ENCODE data around the gene NCOA5. TPM values are rescaled to one million over a fixed set of nuclear protein-coding genes. Genes with fewer than 3 reads are reported as not detected.

NCOA5 gene
- 10 to 100 TPM; 17.4 to 36.8 (median 29.9) TPM for total RNA-seq

DNA sequence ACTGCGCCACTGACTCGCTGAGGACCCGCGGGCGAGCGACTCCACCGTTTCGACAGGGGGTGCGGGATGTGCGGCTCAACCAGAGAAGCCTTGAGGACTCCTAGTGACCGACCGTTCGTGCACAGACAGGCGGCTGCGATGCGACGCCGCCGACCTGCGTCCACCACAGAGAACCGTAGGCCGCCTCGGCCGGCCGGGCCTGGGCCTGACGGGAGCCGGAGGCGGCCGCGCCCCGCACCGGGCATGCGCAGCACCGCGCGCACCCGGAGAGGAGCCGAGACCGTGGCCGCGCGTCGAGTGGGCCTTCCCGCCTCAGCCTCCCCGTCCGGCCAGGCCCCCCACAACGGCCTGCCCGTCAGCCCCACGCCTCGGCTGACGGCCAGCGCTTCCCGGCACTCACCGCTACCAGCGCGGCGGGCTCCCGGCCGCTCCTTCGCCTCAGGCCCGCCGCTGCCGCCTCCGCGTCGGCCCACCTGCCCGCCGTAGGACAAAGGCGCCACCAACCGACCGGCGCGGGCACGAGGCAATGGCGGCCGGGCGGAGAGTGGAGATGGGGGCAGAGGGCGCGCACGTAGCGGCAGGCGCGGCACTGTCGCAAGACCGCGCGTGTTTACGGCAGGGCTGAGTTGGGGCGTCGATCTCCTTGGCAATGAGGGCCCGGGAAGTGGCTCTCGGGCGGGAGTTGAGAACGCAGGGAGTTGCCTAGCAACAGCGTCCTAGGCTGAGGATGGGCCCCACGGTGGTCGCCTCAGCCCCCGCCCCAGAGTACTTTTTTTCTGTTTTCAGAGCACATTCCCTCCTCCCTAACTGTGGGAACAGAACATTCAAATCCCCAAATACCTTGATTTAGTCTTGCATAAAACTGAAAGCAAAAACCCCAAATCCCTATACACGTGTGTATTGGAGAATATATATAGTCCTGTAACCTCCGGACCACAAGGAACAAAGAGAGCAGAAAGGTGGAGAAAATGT lies at the start of gene NCOA5:
TSS of gene NCOA5 (minus strand) at position 546 of the 972 bp plus-strand sequence. CDS start 10,538 bp downstream, outside the sequence.
- Histone ChIP-seq H3K27ac (replicated peaks in 1 of 4) (peak within 1 kb of the TSS; percentile 94 to 99 (median 98)), H3K9me3 (no peaks in the 10 kb centered on the region), H3K27me3 (no peaks in the 10 kb centered on the region), H3K4me3 (peak within 1 kb of the TSS; percentile 60 to 89 (median 86)), H3K4me1 (peaks cover 40 to 51% (median 49%) of the 10 kb centered on the region in 4 donors), H3K36me3 (no peaks in the 10 kb centered on the region)
- peak; percentile 98 for DNase-seq (ENCODE audit: extremely low spot score)
- intact Hi-C loops (cut with DNase I): loop anchor here (5.0 kb wide), 2 partner anchors 67 to 117 kb away; partner anchors contain the start of gene ZNF335
- under 1% methylated on average over 5 of the region's 100 CpGs for WGBS
- TF ChIP-seq POLR2A (IDR thresholded peaks at IDR 0.05; ENCODE audit: low read depth) (peak; percentile 76), POLR2AphosphoS5 (IDR thresholded peaks at IDR 0.05) (peak; percentile 91 to 97), EP300 (IDR thresholded peaks at IDR 0.05) (no peak)
- TF ChIP-seq, protein P1, sequence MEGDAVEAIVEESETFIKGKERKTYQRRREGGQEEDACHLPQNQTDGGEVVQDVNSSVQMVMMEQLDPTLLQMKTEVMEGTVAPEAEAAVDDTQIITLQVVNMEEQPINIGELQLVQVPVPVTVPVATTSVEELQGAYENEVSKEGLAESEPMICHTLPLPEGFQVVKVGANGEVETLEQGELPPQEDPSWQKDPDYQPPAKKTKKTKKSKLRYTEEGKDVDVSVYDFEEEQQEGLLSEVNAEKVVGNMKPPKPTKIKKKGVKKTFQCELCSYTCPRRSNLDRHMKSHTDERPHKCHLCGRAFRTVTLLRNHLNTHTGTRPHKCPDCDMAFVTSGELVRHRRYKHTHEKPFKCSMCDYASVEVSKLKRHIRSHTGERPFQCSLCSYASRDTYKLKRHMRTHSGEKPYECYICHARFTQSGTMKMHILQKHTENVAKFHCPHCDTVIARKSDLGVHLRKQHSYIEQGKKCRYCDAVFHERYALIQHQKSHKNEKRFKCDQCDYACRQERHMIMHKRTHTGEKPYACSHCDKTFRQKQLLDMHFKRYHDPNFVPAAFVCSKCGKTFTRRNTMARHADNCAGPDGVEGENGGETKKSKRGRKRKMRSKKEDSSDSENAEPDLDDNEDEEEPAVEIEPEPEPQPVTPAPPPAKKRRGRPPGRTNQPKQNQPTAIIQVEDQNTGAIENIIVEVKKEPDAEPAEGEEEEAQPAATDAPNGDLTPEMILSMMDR (IDR thresholded peaks at IDR 0.05): peak; percentile 17 to 47 (median 24)

DNA sequence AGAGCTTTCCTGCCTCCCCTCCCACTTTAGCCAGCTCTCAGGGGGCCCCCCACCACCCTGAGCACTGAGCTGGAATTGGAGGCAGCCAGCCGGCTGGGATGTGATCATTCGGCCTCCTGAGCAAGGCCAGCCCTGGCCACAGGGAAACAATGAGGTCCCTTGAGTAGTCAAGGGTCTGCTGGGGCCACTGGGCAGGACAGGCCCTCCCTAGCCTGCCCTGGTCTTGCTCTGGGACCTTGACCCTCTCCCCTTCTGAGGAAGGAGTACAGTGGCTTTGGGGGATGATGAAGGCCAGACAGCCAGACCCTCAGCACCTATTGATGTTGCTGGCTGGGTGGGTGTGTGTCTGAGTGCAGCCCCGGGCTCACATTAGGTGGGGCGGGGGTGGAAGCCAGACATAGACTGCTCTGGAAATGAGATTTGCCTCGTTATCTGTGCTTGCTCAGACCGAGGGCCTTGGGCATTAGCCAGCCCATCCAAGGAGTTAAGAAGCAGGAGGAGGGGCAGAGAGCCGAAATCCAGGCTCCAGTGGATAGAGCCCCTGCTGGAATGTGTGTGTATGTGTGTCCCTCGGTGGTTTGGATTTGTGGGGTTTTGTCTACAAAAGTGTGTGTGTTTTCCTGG lies 49.6 kb upstream of the NCOA5 start:
- H3K4me3 ChIP-seq: no peak overlapping the region
- H3K27me3 ChIP-seq: peaks cover 0 to 94% (median 8%) of the 10 kb centered on the region in 4 donors
- no peaks in the 10 kb centered on the region for H3K4me1 ChIP-seq
- TF ChIP-seq POLR2AphosphoS5 (IDR thresholded peaks at IDR 0.05): no peak
- TF ChIP-seq POLR2A (IDR thresholded peaks at IDR 0.05; ENCODE audit: low read depth): no peak
- TF ChIP-seq EP300 (IDR thresholded peaks at IDR 0.05): no peak
- TF ChIP-seq, protein P1 (IDR thresholded peaks at IDR 0.05): no peak
- 45% methylated on average over 4 of the region's 8 CpGs for WGBS
- no peaks in the 10 kb centered on the region for H3K9me3 ChIP-seq
- intact Hi-C loops (cut with DNase I): no loop called here
- no peak overlapping the region for H3K27ac ChIP-seq (replicated peaks in 1 of 4)
- no peak for DNase-seq (ENCODE audit: extremely low spot score)
- no peaks in the 10 kb centered on the region for H3K36me3 ChIP-seq

DNA sequence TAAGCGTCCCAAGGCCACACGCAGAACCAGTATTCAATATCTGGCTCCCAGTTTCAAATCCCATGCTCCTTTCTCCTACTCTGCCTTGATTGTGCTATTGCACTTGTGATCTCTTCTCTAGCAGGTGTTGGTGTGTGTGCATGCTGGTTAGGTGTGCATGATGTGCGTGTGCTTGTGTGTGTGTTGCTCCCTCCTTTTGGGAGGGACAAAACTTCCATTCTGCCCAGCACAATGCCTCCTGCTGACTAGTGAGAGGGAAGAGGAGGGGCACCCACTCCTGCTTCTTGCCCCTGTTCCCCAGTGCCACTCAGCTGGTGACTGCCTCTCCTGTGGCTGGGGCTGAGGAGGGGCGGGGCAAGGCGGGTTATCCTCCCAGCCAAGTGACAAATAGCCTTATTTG lies 48.1 kb upstream of the NCOA5 start:
- intact Hi-C loops (cut with DNase I): no loop called here
- Histone ChIP-seq H3K27me3 (peaks cover 0 to 97% (median 8%) of the 10 kb centered on the region in 4 donors), H3K27ac (replicated peaks in 1 of 4) (no peak overlapping the region), H3K4me3 (no peak overlapping the region), H3K9me3 (no peaks in the 10 kb centered on the region), H3K36me3 (no peaks in the 10 kb centered on the region), H3K4me1 (peaks cover 2 to 3% (median 3%) of the 10 kb centered on the region in 4 donors)
- no peak for DNase-seq (ENCODE audit: extremely low spot score)
- TF ChIP-seq POLR2AphosphoS5 (IDR thresholded peaks at IDR 0.05): no peak
- TF ChIP-seq EP300 (IDR thresholded peaks at IDR 0.05): no peak
- no peak for TF ChIP-seq POLR2A (IDR thresholded peaks at IDR 0.05; ENCODE audit: low read depth)
- TF ChIP-seq, protein P1 (IDR thresholded peaks at IDR 0.05): no peak
- WGBS: 77% methylated on average over 3 of the region's 5 CpGs

DNA sequence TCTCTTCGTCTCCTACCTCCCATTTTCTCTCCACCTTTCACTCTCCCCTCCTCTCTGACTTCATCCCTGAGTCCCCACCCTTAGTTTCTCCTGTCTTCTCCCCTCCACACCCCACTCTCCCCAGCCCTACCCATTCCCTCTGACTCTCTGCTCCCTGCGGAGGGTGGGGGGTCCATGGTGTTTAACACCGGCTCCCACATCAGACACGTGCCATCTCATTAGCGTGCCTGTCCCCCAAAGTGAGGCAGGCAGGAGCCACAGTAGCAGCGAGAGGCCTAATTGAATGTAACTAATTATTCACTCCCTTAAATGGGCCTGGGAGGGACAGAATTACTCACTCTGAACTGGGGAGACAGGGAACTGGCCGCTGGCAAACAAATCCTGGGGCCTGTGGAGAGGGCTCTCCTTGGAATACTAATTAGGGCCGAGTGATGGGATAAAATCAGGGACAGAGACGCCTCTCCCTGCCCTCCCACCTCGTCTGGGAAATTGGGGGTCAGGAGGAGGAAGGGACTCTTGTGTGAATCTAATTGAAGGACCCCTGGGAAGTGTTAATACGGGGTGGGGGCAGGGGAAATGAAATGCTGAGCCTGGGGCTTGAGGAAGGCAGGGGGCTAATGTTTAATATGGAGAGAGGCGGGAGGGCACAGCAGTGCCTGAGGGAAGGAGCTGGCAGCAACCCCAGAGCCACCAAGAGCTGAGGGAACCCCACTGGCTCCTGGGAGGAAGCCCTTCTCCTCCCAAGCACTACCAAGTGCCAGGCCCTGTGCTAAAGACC lies 46.3 kb upstream of the NCOA5 start:
- Histone ChIP-seq H3K9me3 (no peaks in the 10 kb centered on the region), H3K4me1 (peaks cover 9 to 12% (median 10%) of the 10 kb centered on the region in 4 donors), H3K36me3 (no peaks in the 10 kb centered on the region), H3K4me3 (no peak overlapping the region), H3K27me3 (peaks cover 0 to 98% (median 8%) of the 10 kb centered on the region in 4 donors), H3K27ac (replicated peaks in 1 of 4) (no peak overlapping the region)
- no peak for DNase-seq (ENCODE audit: extremely low spot score)
- TF ChIP-seq, protein P1 (IDR thresholded peaks at IDR 0.05): no peak
- no peak for TF ChIP-seq EP300 (IDR thresholded peaks at IDR 0.05)
- TF ChIP-seq POLR2A (IDR thresholded peaks at IDR 0.05; ENCODE audit: low read depth): no peak
- TF ChIP-seq POLR2AphosphoS5 (IDR thresholded peaks at IDR 0.05): no peak
- intact Hi-C loops (cut with DNase I): no loop called here
- 42% methylated on average over 12 of the region's 12 CpGs for WGBS
